GM12878 (cell line): ENCODE results near the gene NECTIN1. TPM values are rescaled to one million over a fixed set of nuclear protein-coding genes. Genes with fewer than 3 reads are reported as not detected.

Experiments
- ATF7 ChIP-seq: fragments of 450-650 bp; IDR thresholded peaks from 2 replicates; pipeline ENCODE4 v1.6.1; 2016; ENCODE audit warnings: low read depth, mild to moderate bottlenecking
- BHLHE40 ChIP-seq, 2 experiments: fragments of 450-650 bp in 1 of 2; IDR thresholded peaks; 2 replicates each; pipeline ENCODE4 v1.6.1; 2011 to 2017; ENCODE audit warnings: low read depth in 2 of 2, borderline replicate concordance in 1 of 2, improper control_type of control experiment in 1 of 2, low read length in 1 of 2, mild to moderate bottlenecking in 1 of 2
- CEBPB ChIP-seq, 2 experiments: fragments of 150-350 bp in 1 of 2; IDR thresholded peaks; 2 replicates each; pipeline ENCODE4 v1.6.1; 2012 to 2014; ENCODE audit warnings: low read depth in 2 of 2, low read length in 2 of 2, borderline replicate concordance in 1 of 2, inconsistent platforms in 1 of 2
- CHD1 ChIP-seq: IDR thresholded peaks from 2 replicates; pipeline ENCODE4 v1.6.1; 2012; ENCODE audit warnings: low read depth, low read length, improper control_type of control experiment
- IRF4 ChIP-seq: IDR thresholded peaks from 2 replicates; pipeline ENCODE4 v1.6.1; 2011; ENCODE audit warnings: low read depth, low read length
- MXI1 ChIP-seq: fragments of 150-350 bp; IDR thresholded peaks from 2 replicates; pipeline ENCODE4 v1.6.1; 2011; ENCODE audit warnings: low read depth, mild to moderate bottlenecking, inconsistent platforms, low read length, improper control_type of control experiment
- NBN ChIP-seq: fragments of 450-650 bp; IDR thresholded peaks from 2 replicates; pipeline ENCODE4 v1.6.1; 2016
- YBX1 ChIP-seq: fragments of 450-650 bp; IDR thresholded peaks from 2 replicates; pipeline ENCODE4 v1.6.1; 2016; ENCODE audit warnings: antibody characterized with exemption
- ZNF24 ChIP-seq: fragments of 450-650 bp; IDR thresholded peaks from 2 replicates; pipeline ENCODE4 v1.6.1; 2017; ENCODE audit warnings: antibody characterized with exemption, mild to moderate bottlenecking
- polyA plus RNA-seq, 11 experiments: library from polyadenylated mRNA; depleted of rRNA in 4 of 11; unstranded in 6 of 11; stranded (reverse) in 5 of 11; fragments of >200 nt; fragmentation: Nextera tagmentation in 4 of 11; fragmentation: Illumina TruSeq in 1 of 11; extraction: Ambion mirVana in 4 of 11; extraction: Trizol in 1 of 11; gene quantifications; 1 replicate in 1 of 11; 2 replicates in 10 of 11; pipeline versions ENCODE4 v1.2.1 to v1.2.3, GENCODE V29; 2011 to 2016; ENCODE audit warnings: inconsistent platforms in 2 of 11, missing spikeins in 2 of 11, low read depth in 1 of 11
- total RNA-seq, 4 experiments: library from RNA; depleted of rRNA in 3 of 4; stranded (reverse); fragments of >200 nt in 3 of 4; fragmentation: Illumina TruSeq in 1 of 4; extraction: Trizol in 1 of 4; gene quantifications; 2 replicates each; pipeline versions ENCODE4 v1.2.1 to v1.2.3, GENCODE V29; 2013 to 2021
- TF ChIP-seq, protein P1 (sequence below): IDR thresholded peaks from 2 replicates; pipeline ENCODE4 v1.6.1; 2012; ENCODE audit warnings: low read depth, low read length, improper control_type of control experiment
- TF ChIP-seq, protein P2 (sequence below): fragments of 450-650 bp; formaldehyde crosslinking; IDR thresholded peaks from 2 replicates; pipeline ENCODE4 v1.5.0; 2022; ENCODE audit warnings: mild to moderate bottlenecking, missing genetic modification characterization
- TF ChIP-seq, protein P3 (sequence below): IDR thresholded peaks from 2 replicates; pipeline ENCODE4 v1.6.1; 2012; ENCODE audit warnings: low read depth, low read length, improper control_type of control experiment

Gene NECTIN1
- total and polyA plus RNA-seq, 10 of the 15 experiments (the other 5 are each of a cell fraction or from before 2014, with no cell fraction given), result 0.97 to 9.2 (median 2.3) TPM

DNA sequence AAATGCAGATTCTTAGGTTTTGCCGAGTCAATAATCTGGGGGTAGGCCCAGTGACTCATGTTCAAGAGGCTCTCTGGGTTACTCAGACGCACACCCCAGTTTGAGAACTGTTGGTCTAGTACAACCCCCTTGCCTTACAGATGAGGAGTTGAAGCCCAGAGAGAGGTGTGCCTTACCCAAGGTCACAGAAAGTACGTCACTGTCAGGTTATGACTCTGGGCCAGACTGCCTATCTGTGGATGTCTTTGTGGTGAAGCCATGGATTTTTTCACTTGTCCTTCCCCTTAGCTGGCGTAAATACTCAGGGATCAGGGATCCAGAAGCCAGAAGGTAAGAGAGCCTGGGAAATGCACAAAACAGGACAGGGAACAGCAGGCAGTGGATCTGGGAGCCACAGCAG lies 25.2 kb upstream of the NECTIN1 start (continued):
- TF ChIP-seq, protein P1, sequence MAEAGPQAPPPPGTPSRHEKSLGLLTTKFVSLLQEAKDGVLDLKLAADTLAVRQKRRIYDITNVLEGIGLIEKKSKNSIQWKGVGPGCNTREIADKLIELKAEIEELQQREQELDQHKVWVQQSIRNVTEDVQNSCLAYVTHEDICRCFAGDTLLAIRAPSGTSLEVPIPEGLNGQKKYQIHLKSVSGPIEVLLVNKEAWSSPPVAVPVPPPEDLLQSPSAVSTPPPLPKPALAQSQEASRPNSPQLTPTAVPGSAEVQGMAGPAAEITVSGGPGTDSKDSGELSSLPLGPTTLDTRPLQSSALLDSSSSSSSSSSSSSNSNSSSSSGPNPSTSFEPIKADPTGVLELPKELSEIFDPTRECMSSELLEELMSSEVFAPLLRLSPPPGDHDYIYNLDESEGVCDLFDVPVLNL, result no peak
- peak in 1 of 2 experiments; percentile 5; a peak in 1 of 4 replicates for TF ChIP-seq BHLHE40 (IDR thresholded peaks at IDR 0.05; ENCODE audit: borderline replicate concordance in 1 of 2, low read depth in 2 of 2, low read length in 1 of 2)
- TF ChIP-seq IRF4, result 0 out of 2 replicates have a peak, but pooled peaks have one; percentile 38
- no peak for TF ChIP-seq CEBPB (IDR thresholded peaks at IDR 0.05; ENCODE audit: borderline replicate concordance in 1 of 2, low read depth in 2 of 2, low read length in 2 of 2)
- no peak for TF ChIP-seq YBX1
- TF ChIP-seq NBN, result no peak
- TF ChIP-seq, protein P2, sequence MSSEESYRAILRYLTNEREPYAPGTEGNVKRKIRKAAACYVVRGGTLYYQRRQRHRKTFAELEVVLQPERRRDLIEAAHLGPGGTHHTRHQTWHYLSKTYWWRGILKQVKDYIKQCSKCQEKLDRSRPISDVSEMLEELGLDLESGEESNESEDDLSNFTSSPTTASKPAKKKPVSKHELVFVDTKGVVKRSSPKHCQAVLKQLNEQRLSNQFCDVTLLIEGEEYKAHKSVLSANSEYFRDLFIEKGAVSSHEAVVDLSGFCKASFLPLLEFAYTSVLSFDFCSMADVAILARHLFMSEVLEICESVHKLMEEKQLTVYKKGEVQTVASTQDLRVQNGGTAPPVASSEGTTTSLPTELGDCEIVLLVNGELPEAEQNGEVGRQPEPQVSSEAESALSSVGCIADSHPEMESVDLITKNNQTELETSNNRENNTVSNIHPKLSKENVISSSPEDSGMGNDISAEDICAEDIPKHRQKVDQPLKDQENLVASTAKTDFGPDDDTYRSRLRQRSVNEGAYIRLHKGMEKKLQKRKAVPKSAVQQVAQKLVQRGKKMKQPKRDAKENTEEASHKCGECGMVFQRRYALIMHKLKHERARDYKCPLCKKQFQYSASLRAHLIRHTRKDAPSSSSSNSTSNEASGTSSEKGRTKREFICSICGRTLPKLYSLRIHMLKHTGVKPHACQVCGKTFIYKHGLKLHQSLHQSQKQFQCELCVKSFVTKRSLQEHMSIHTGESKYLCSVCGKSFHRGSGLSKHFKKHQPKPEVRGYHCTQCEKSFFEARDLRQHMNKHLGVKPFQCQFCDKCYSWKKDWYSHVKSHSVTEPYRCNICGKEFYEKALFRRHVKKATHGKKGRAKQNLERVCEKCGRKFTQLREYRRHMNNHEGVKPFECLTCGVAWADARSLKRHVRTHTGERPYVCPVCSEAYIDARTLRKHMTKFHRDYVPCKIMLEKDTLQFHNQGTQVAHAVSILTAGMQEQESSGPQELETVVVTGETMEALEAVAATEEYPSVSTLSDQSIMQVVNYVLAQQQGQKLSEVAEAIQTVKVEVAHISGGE (CRISPR knock-in tag), result no peak
- TF ChIP-seq, protein P3, sequence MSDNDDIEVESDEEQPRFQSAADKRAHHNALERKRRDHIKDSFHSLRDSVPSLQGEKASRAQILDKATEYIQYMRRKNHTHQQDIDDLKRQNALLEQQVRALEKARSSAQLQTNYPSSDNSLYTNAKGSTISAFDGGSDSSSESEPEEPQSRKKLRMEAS, result no peak
- TF ChIP-seq ATF7, result peak; percentile 28; the same call in 1 of the 2 replicates
- TF ChIP-seq ZNF24, result no peak
- no peak for TF ChIP-seq CHD1
- no peak for TF ChIP-seq MXI1
